Measurements from ENCODE around the gene GINS3. TPM values are rescaled to one million over a fixed set of nuclear protein-coding genes. Genes with fewer than 3 reads are reported as not detected.

GINS3 gene
- total and polyA plus RNA-seq, 11 donors = 3.9 to 20.2 (median 7.1) TPM

DNA sequence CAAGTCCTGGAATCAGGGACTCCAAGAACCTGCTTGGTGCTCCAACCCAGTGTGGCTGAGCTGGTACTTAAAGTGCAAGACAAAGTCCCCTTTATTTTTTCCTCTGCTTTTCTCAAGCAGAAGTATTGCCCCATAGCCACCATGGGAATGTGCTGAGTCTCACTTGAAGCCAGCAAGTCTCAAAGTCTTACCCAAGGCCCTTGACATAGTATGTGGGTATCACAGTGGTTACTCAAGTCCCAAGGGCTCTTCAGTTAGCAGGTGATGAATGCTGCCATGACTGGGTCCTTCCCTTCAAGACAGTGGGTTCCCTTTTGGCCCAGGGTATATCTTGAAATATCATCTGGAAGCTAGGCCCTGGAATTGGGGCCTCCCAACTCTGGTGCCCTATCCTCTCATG, 30.5 kb upstream of the GINS3 start:
- peaks cover 0 to 28% (median 14%) of the 10 kb centered on the region in 12 donors for H3K9me3 ChIP-seq
- ATAC-seq (no peak), DNase-seq (no peak)
- H3K27ac ChIP-seq = no peak overlapping the region
- H3K4me1 ChIP-seq = no peaks in the 10 kb centered on the region
- TF ChIP-seq, protein P1, sequence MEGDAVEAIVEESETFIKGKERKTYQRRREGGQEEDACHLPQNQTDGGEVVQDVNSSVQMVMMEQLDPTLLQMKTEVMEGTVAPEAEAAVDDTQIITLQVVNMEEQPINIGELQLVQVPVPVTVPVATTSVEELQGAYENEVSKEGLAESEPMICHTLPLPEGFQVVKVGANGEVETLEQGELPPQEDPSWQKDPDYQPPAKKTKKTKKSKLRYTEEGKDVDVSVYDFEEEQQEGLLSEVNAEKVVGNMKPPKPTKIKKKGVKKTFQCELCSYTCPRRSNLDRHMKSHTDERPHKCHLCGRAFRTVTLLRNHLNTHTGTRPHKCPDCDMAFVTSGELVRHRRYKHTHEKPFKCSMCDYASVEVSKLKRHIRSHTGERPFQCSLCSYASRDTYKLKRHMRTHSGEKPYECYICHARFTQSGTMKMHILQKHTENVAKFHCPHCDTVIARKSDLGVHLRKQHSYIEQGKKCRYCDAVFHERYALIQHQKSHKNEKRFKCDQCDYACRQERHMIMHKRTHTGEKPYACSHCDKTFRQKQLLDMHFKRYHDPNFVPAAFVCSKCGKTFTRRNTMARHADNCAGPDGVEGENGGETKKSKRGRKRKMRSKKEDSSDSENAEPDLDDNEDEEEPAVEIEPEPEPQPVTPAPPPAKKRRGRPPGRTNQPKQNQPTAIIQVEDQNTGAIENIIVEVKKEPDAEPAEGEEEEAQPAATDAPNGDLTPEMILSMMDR (IDR thresholded peaks at IDR 0.05) = no peak
- no peak for TF ChIP-seq POLR2A (IDR thresholded peaks at IDR 0.05)
- H3K27me3 ChIP-seq = no peaks in the 10 kb centered on the region
- intact Hi-C loops (cut with DNase I) = no loop called here
- no peak overlapping the region for H3K4me3 ChIP-seq
- no peaks in the 10 kb centered on the region for H3K36me3 ChIP-seq

- no peak overlapping the region for H3K27ac ChIP-seq
- no peak overlapping the region for H3K4me3 ChIP-seq
- peaks cover 0 to 23% (median 14%) of the 10 kb centered on the region in 12 donors for H3K9me3 ChIP-seq
- no peaks in the 10 kb centered on the region for H3K4me1 ChIP-seq
- TF ChIP-seq, protein P1 (IDR thresholded peaks at IDR 0.05) = no peak
- TF ChIP-seq POLR2A (IDR thresholded peaks at IDR 0.05) = no peak
- no peaks in the 10 kb centered on the region for H3K36me3 ChIP-seq
- DNase-seq = no peak
- intact Hi-C loops (cut with DNase I) = no loop called here
- H3K27me3 ChIP-seq = no peaks in the 10 kb centered on the region
- WGBS, 4 donors = 87 to 94% (median 87%) methylated on average over 3 of the region's 3 CpGs
- ATAC-seq = no peak
Observed at GRCh38 chr16:58363746-58364393, 28.4 kb upstream of the GINS3 start.

DNA sequence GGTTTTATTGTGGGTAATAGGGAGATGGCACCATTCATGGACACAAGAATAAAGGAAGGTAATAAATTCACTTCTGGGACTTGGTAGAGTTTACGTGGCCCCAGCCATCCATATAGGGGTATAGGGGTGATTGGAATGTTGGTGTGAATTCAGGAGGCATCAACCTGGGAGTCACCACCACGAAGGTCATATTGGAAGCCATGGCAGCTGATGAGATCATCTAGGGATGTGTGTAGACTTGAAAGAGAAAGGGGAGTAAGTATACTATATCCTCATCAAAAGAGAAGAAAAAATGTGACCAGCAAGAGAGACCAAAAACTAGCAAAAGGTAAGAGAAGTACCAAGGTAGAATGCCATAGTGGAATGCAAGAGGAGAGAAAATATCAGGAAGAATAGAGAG, 26.6 kb upstream of the GINS3 start:
- no peak for ATAC-seq
- WGBS, 4 donors = 69 to 85% (median 77%) methylated on average over 2 of the region's 2 CpGs
- Histone ChIP-seq H3K9me3 (peaks cover 0 to 5% (median 1%) of the 10 kb centered on the region in 12 donors), H3K4me1 (no peaks in the 10 kb centered on the region), H3K27me3 (no peaks in the 10 kb centered on the region), H3K36me3 (no peaks in the 10 kb centered on the region), H3K4me3 (no peak overlapping the region), H3K27ac (no peak overlapping the region)
- DNase-seq = no peak
- intact Hi-C loops (cut with DNase I) = no loop called here
- TF ChIP-seq, protein P1 (IDR thresholded peaks at IDR 0.05) = no peak
- no peak for TF ChIP-seq POLR2A (IDR thresholded peaks at IDR 0.05)

DNA sequence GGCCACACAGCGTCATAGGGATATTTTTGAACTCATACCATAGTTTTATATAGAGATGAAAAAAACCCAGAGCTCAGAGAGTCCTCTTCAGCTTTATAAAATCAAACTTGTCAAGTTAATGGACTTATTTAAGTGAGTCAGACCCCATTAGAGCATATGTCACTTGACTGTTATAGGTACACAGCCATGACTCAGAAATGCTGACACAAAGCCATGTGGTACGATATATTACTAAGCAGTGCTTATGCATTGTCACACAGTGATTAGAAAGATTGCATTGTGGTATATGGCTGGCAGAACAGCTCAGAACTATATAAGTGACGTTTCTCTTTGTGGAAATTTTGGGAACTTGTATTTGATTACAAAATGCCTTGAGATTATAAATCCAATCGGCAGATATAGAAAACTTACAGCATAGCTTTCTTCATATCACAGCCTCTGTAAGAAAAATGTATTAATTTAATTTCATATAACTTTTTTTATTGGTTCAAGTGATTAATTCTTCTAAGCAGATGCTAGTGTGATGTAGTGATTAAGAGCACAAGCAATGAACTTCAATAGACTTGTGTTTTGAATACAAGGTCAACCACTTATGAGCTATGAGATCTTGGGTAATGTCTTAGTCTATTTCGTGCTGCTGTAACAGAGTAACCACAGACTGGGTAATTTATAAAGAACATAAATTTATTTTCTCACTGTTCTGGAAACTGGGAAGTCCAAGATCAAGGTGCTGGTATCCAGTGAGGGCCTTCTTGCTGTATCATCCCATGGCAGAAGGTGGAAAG, 25.8 kb upstream of the GINS3 start:
- WGBS, 4 donors = 78 to 89% (median 82%) methylated on average over 5 of the region's 5 CpGs
- no peaks in the 10 kb centered on the region for H3K27me3 ChIP-seq
- intact Hi-C loops (cut with DNase I) = no loop called here
- no peaks in the 10 kb centered on the region for H3K36me3 ChIP-seq
- no peak for ATAC-seq
- no peak overlapping the region for H3K27ac ChIP-seq
- DNase-seq = no peak
- TF ChIP-seq POLR2A (IDR thresholded peaks at IDR 0.05) = no peak
- TF ChIP-seq, protein P1 (IDR thresholded peaks at IDR 0.05) = no peak
- no peaks in the 10 kb centered on the region for H3K4me1 ChIP-seq
- H3K4me3 ChIP-seq = no peak overlapping the region
- H3K9me3 ChIP-seq = peaks cover 0 to under 1% (median 0%) of the 10 kb centered on the region in 12 donors

Data from heart left ventricle (tissue), 16 donors.